Cerebellar cortex (tissue), 1 donor: ENCODE data around the gene ZNF503.
"Not testable (repeated sequence)": the region's sequence is repeated elsewhere in the genome, so short reads cannot be mapped to it uniquely, and the experiment has no call there.

Experiments used
- DNase-seq: peaks from one replicate; pipeline ENCODE4 v3.0.0-alpha.2; 2015; ENCODE audit warnings: low spot score

Gene ZNF503

GRCh38 chr10:75395066-75395931 lies 6.3 kb downstream of the ZNF503 start:
- DNase-seq: no peak

GRCh38 chr10:75394221-75394620 lies 7.3 kb downstream of the ZNF503 start:
- DNase-seq: no peak

- DNase-seq: no peak
Observed at GRCh38 chr10:75392744-75393143, 8.8 kb downstream of the ZNF503 start.

GRCh38 chr10:75392271-75392670 lies 9.3 kb downstream of the ZNF503 start:
- no peak for DNase-seq

- DNase-seq: no peak
Observed at GRCh38 chr10:75390178-75390577, 11.4 kb downstream of the ZNF503 start.

GRCh38 chr10:75388082-75388481 lies 13.5 kb downstream of the ZNF503 start:
- DNase-seq: no peak

- DNase-seq: no peak
Observed at GRCh38 chr10:75386128-75386527, 15.4 kb downstream of the ZNF503 start.

GRCh38 chr10:75379817-75380216 lies 21.7 kb downstream of the ZNF503 start:
- no peak for DNase-seq

- no peak for DNase-seq
Observed at GRCh38 chr10:75379212-75379724, 22.3 kb downstream of the ZNF503 start.

- no peak for DNase-seq
Observed at GRCh38 chr10:75378379-75378778, 23.2 kb downstream of the ZNF503 start.

- no peak for DNase-seq
Observed at GRCh38 chr10:75377869-75378268, 23.7 kb downstream of the ZNF503 start.

- no peak for DNase-seq
Observed at GRCh38 chr10:75375838-75376237, 25.7 kb downstream of the ZNF503 start.

- no peak for DNase-seq
Observed at GRCh38 chr10:75371010-75371409, 30.6 kb downstream of the ZNF503 start.

- not testable (repeated sequence) for DNase-seq
Observed at GRCh38 chr10:75369838-75370237, 31.7 kb downstream of the ZNF503 start.

- DNase-seq: no peak
Observed at GRCh38 chr10:75367901-75368300, 33.7 kb downstream of the ZNF503 start.

GRCh38 chr10:75367021-75367487 lies 34.5 kb downstream of the ZNF503 start:
- DNase-seq: no peak

GRCh38 chr10:75363431-75363830 lies 38.1 kb downstream of the ZNF503 start:
- no peak for DNase-seq

- not testable (repeated sequence) for DNase-seq
Observed at GRCh38 chr10:75359876-75360275, 41.7 kb downstream of the ZNF503 start.

GRCh38 chr10:75358835-75359421 lies 42.6 kb downstream of the ZNF503 start:
- no peak for DNase-seq

- no peak for DNase-seq
Observed at GRCh38 chr10:75358132-75358531, 43.4 kb downstream of the ZNF503 start.

GRCh38 chr10:75357500-75357899 lies 44.1 kb downstream of the ZNF503 start:
- no peak for DNase-seq

- DNase-seq: no peak
Observed at GRCh38 chr10:75356484-75356883, 45.1 kb downstream of the ZNF503 start.

- DNase-seq: no peak
Observed at GRCh38 chr10:75355706-75356105, 45.9 kb downstream of the ZNF503 start.
